Upper lobe of right lung (tissue), 1 donor: Measurements from ENCODE around the gene EIPR1. TPM values are rescaled to one million over a fixed set of nuclear protein-coding genes. Genes with fewer than 3 reads are reported as not detected.

Experiments used
- ATAC-seq: fragments of 200-7000 bp; cut with Tn5 transposase; one replicate; pipeline ENCODE4 v1.9.1; 2020; ENCODE audit warnings: mild to moderate bottlenecking, moderate library complexity
- DNase-seq: peaks from one replicate; pipeline ENCODE4 v3.0.0-alpha.2; 2020
- H3K27ac ChIP-seq: fragments of 200-600 bp; one replicate; pipeline ENCODE4 v1.8.0; 2022
- H3K27me3 ChIP-seq: fragments of 200-600 bp; one replicate; pipeline ENCODE4 v1.8.0; 2022; ENCODE audit warnings: mild to moderate bottlenecking
- H3K36me3 ChIP-seq: fragments of 200-600 bp; one replicate; pipeline ENCODE4 v1.8.0; 2022
- H3K4me1 ChIP-seq: fragments of 200-600 bp; one replicate; pipeline ENCODE4 v1.8.0; 2022
- H3K4me3 ChIP-seq: fragments of 200-600 bp; one replicate; pipeline ENCODE4 v1.8.0; 2022; ENCODE audit warnings: mild to moderate bottlenecking
- H3K9me3 ChIP-seq: fragments of 200-600 bp; one replicate; pipeline ENCODE4 v1.8.0; 2022
- CTCF ChIP-seq: fragments of 200-600 bp; IDR thresholded peaks from one replicate; pipeline ENCODE4 v1.8.0; 2022; ENCODE audit warnings: antibody characterized with exemption
- intact Hi-C: fragments of 100-400 bp; cut with DNase I; formaldehyde crosslinking; loops from one replicate; pipeline ENCODE4 v1.11.0; 2022
- total RNA-seq: library from RNA; stranded (reverse); fragmentation: NEBNext Ultra II Directional; extraction: Animal tissue kit (Norgen Biotek cat#: 25700); gene quantifications from one replicate; pipeline ENCODE4 v1.2.1, GENCODE V29; 2021
- donor health status: DM: no; HTN: yes; CAD: no; lungs with severe emphysema.

The EIPR1 gene
- total RNA-seq, 1 donor from 2014 or later, result 16.6 TPM

- no peak for ATAC-seq
- peaks cover 7% of the 10 kb centered on the region for H3K9me3 ChIP-seq
- H3K4me1 ChIP-seq, result peaks cover 5% of the 10 kb centered on the region
- no peaks in the 10 kb centered on the region for H3K36me3 ChIP-seq
- H3K27ac ChIP-seq, result no peak overlapping the region
- DNase-seq, result no peak
- intact Hi-C loops, result no loop called here
- H3K27me3 ChIP-seq, result no peaks in the 10 kb centered on the region
- no peak overlapping the region for H3K4me3 ChIP-seq
- TF ChIP-seq CTCF, result no peak
Measured at GRCh38 chr2:3246406-3246805, 131.2 kb downstream of the EIPR1 start.

- no peak overlapping the region for H3K27ac ChIP-seq
- no peak for ATAC-seq
- TF ChIP-seq CTCF, result no peak
- no peaks in the 10 kb centered on the region for H3K36me3 ChIP-seq
- DNase-seq, result no peak
- intact Hi-C loops, result no loop called here
- peaks cover under 1% of the 10 kb centered on the region for H3K9me3 ChIP-seq
- H3K4me3 ChIP-seq, result no peak overlapping the region
- peaks cover 5% of the 10 kb centered on the region for H3K4me1 ChIP-seq
- H3K27me3 ChIP-seq, result no peaks in the 10 kb centered on the region
Measured at GRCh38 chr2:3244486-3244885, 133.1 kb downstream of the EIPR1 start.

GRCh38 chr2:3243804-3244203, 133.8 kb downstream of the EIPR1 start:
- no peak for DNase-seq
- ATAC-seq, result peak; percentile 28
- TF ChIP-seq CTCF, result no peak
- H3K4me3 ChIP-seq, result no peak overlapping the region
- intact Hi-C loops, result no loop called here
- no peak overlapping the region for H3K27ac ChIP-seq
- no peaks in the 10 kb centered on the region for H3K36me3 ChIP-seq
- H3K27me3 ChIP-seq, result no peaks in the 10 kb centered on the region
- no peaks in the 10 kb centered on the region for H3K9me3 ChIP-seq
- H3K4me1 ChIP-seq, result peaks cover 5% of the 10 kb centered on the region

GRCh38 chr2:3242747-3243369, 134.8 kb downstream of the EIPR1 start:
- no peak overlapping the region for H3K27ac ChIP-seq
- peaks cover 5% of the 10 kb centered on the region for H3K4me1 ChIP-seq
- no peak for TF ChIP-seq CTCF
- DNase-seq, result no peak
- peak; percentile 32 for ATAC-seq
- intact Hi-C loops, result no loop called here
- no peak overlapping the region for H3K4me3 ChIP-seq
- H3K36me3 ChIP-seq, result no peaks in the 10 kb centered on the region
- H3K27me3 ChIP-seq, result no peaks in the 10 kb centered on the region
- H3K9me3 ChIP-seq, result no peaks in the 10 kb centered on the region

GRCh38 chr2:3241971-3242746, 135.5 kb downstream of the EIPR1 start:
- intact Hi-C loops, result no loop called here

More at GRCh38 chr2:3241971-3242746, 135.5 kb downstream of the EIPR1 start:
- peaks cover 5% of the 10 kb centered on the region for H3K4me1 ChIP-seq
- no peak overlapping the region for H3K27ac ChIP-seq
- DNase-seq (no peak), ATAC-seq (no peak)
- H3K9me3 ChIP-seq, result no peaks in the 10 kb centered on the region
- H3K36me3 ChIP-seq, result no peaks in the 10 kb centered on the region
- H3K27me3 ChIP-seq, result no peaks in the 10 kb centered on the region
- no peak overlapping the region for H3K4me3 ChIP-seq
- TF ChIP-seq CTCF, result no peak
